ENCODE data around the gene TPCN2.

Gene TPCN2

DNA sequence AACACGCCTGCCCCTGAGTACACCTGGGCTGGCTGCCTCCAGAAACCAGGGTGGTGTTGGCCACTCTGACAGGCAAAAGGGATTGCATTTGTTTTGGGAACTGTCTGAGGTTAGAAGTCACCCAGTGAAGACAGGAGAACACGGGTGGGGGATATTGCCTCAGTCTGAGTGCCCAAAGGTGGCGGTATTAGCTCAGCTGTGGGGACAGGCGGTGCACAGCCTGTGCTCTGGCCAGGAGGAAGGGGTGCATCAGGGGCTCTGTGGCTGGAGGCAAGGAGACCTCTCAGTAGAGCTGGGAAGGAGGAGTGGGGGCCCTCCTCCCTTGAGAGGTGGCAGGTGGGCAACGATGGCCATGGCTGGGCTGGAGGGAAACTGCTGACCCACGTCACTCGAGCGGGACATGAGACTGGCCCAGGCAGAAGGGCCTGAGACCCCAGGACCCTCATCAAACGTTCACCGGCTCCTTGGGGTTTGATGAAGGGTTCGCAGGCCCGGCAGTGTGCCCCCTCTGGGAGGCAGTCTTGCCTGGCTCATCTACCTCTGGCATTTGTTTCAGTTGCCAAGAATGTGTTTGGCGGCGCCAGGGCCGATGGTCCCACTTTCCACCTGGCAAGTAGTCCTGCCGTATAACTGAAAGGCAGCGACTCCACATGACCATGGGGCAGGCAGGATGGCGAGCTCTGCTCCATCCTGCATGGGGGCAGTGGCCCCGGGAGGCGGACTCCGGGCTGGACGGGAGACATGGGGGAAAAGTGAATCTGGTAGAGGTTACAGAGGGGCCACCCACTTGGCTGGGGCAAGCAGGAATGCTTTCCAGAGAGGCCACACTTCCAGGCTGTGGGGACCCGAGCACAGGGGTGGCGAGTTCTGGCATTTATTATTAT, 54.2 kb downstream of the TPCN2 start:
- H4K20me1 ChIP-seq (ENCODE audit: low read depth, low read length): no peaks in the 10 kb centered on the region
- H3K9me3 ChIP-seq (ENCODE audit: insufficient read depth, low read length): no peaks in the 10 kb centered on the region
- H3F3A ChIP-seq (ENCODE audit: insufficient read depth): no peaks in the 10 kb centered on the region
- H3K36me3 ChIP-seq (ENCODE audit: low read length): no peaks in the 10 kb centered on the region
- no peak overlapping the region for H3K9ac ChIP-seq (ENCODE audit: low read length)
- H3K9me2 ChIP-seq (replicated peaks; ENCODE audit: insufficient read depth, low read length): no peaks in the 10 kb centered on the region
- H3K4me2 ChIP-seq (ENCODE audit: low read depth, low read length, poor library complexity, severe bottlenecking): no peak overlapping the region
- no peak overlapping the region for H3K27ac ChIP-seq (ENCODE audit: low read depth, low read length)
- TF ChIP-seq, protein P1, sequence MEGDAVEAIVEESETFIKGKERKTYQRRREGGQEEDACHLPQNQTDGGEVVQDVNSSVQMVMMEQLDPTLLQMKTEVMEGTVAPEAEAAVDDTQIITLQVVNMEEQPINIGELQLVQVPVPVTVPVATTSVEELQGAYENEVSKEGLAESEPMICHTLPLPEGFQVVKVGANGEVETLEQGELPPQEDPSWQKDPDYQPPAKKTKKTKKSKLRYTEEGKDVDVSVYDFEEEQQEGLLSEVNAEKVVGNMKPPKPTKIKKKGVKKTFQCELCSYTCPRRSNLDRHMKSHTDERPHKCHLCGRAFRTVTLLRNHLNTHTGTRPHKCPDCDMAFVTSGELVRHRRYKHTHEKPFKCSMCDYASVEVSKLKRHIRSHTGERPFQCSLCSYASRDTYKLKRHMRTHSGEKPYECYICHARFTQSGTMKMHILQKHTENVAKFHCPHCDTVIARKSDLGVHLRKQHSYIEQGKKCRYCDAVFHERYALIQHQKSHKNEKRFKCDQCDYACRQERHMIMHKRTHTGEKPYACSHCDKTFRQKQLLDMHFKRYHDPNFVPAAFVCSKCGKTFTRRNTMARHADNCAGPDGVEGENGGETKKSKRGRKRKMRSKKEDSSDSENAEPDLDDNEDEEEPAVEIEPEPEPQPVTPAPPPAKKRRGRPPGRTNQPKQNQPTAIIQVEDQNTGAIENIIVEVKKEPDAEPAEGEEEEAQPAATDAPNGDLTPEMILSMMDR (IDR thresholded peaks at IDR 0.05; ENCODE audit: insufficient read depth, low read length, poor library complexity, severe bottlenecking): no peak
- TF ChIP-seq EZH2phosphoT487 (conservative IDR thresholded peaks at IDR 0.05; ENCODE audit: low read length): no peak
- no peaks in the 10 kb centered on the region for H3K79me2 ChIP-seq (ENCODE audit: insufficient read depth, low read length)
- no peak overlapping the region for H2AFZ ChIP-seq (ENCODE audit: low read depth, low read length, severe bottlenecking)
- no peaks in the 10 kb centered on the region for H3K27me3 ChIP-seq (ENCODE audit: low read length)
- H3K4me3 ChIP-seq (ENCODE audit: insufficient read depth, low read length, poor library complexity, severe bottlenecking): no peak overlapping the region

DNA sequence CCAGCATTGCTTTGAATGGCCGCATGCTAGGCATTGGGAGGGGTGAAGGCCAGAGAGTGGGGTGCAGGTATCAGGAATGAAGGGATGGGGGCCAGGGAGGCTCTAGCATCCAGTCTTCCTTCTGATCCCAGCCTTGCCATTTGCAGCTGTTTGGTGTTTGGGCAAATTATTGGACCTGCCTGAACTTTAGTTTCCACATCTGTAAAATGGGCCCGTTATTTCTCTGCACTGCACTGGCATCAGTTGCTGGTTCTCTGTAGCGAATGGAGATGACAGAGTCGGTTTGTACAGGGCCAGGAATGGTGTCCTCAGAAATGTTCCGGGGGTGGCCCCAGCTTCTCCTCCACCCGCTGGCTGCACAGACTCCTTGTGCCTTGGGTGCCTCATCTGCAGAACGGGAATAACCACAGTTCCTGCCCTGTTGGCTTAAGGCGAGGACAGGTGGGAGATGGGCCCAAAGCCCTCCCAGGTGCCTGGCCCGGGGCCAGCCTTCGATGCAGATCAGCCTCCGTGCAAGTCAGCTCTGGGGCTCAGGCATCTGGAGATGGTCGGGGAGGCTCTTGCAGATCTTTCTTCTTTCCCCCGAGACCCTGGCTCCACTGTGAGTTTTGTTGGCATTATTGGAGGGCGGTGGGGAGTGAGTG, 55.6 kb downstream of the TPCN2 start:
- no peaks in the 10 kb centered on the region for H3K36me3 ChIP-seq (ENCODE audit: low read length)
- no peak for TF ChIP-seq EZH2phosphoT487 (conservative IDR thresholded peaks at IDR 0.05; ENCODE audit: low read length)
- TF ChIP-seq, protein P1 (IDR thresholded peaks at IDR 0.05; ENCODE audit: insufficient read depth, low read length, poor library complexity, severe bottlenecking): no peak
- no peaks in the 10 kb centered on the region for H3K79me2 ChIP-seq (ENCODE audit: insufficient read depth, low read length)
- no peaks in the 10 kb centered on the region for H4K20me1 ChIP-seq (ENCODE audit: low read depth, low read length)
- H3K9me3 ChIP-seq (ENCODE audit: insufficient read depth, low read length): no peaks in the 10 kb centered on the region
- no peaks in the 10 kb centered on the region for H3K27me3 ChIP-seq (ENCODE audit: low read length)
- no peak overlapping the region for H2AFZ ChIP-seq (ENCODE audit: low read depth, low read length, severe bottlenecking)
- H3F3A ChIP-seq (ENCODE audit: insufficient read depth): no peaks in the 10 kb centered on the region
- no peaks in the 10 kb centered on the region for H3K9me2 ChIP-seq (replicated peaks; ENCODE audit: insufficient read depth, low read length)
- no peak overlapping the region for H3K9ac ChIP-seq (ENCODE audit: low read length)
- H3K4me2 ChIP-seq (ENCODE audit: low read depth, low read length, poor library complexity, severe bottlenecking): no peak overlapping the region
- no peak overlapping the region for H3K27ac ChIP-seq (ENCODE audit: low read depth, low read length)
- H3K4me3 ChIP-seq (ENCODE audit: insufficient read depth, low read length, poor library complexity, severe bottlenecking): no peak overlapping the region

DNA sequence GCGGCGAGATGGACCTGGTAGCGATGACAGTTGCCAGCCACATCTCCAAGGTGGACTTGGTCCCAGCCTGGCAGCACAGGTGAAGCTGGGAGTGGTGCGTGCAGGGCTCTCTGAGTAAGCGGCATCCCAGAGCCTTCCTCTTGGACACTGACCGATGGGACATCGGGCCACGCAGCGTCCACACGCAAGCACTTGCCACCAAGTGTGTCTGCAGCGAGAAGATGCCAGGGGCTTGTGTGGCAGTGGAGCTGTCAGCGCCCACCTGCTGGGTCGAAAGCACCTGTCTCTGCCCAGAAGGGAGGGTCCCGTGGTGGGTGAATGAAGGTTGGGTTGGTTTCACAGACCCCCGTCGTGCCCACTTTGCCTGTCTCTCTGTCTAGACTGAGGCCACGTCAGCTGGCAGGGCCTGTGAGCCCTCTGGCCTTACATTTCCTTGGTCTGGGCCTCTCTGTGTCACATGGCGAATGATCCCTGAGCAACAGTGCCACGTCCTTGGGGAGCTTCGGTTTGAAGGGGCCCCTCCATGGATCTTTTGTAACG, 56.2 kb downstream of the TPCN2 start:
- H3K4me3 ChIP-seq (ENCODE audit: insufficient read depth, low read length, poor library complexity, severe bottlenecking): no peak overlapping the region
- no peaks in the 10 kb centered on the region for H3F3A ChIP-seq (ENCODE audit: insufficient read depth)
- no peak overlapping the region for H3K9ac ChIP-seq (ENCODE audit: low read length)
- no peak for TF ChIP-seq EZH2phosphoT487 (conservative IDR thresholded peaks at IDR 0.05; ENCODE audit: low read length)
- no peaks in the 10 kb centered on the region for H3K36me3 ChIP-seq (ENCODE audit: low read length)
- H3K9me3 ChIP-seq (ENCODE audit: insufficient read depth, low read length): no peaks in the 10 kb centered on the region
- no peak overlapping the region for H3K4me2 ChIP-seq (ENCODE audit: low read depth, low read length, poor library complexity, severe bottlenecking)
- no peaks in the 10 kb centered on the region for H3K79me2 ChIP-seq (ENCODE audit: insufficient read depth, low read length)
- H3K27me3 ChIP-seq (ENCODE audit: low read length): no peaks in the 10 kb centered on the region
- H3K27ac ChIP-seq (ENCODE audit: low read depth, low read length): no peak overlapping the region
- no peaks in the 10 kb centered on the region for H4K20me1 ChIP-seq (ENCODE audit: low read depth, low read length)
- H2AFZ ChIP-seq (ENCODE audit: low read depth, low read length, severe bottlenecking): no peak overlapping the region
- no peaks in the 10 kb centered on the region for H3K9me2 ChIP-seq (replicated peaks; ENCODE audit: insufficient read depth, low read length)

All from SU-DHL-6 (cell line).